GM18511 (cell line): ENCODE results near the gene ABCB8.
"Not testable (repeated sequence)": the region's sequence is repeated elsewhere in the genome, so short reads cannot be mapped to it uniquely, and the experiment has no call there.

Experiments
- ATAC-seq: cut with Tn5 transposase; IDR thresholded peaks from one replicate; pipeline ENCODE4 v1.9.1; 2021; ENCODE audit warnings: mild to moderate bottlenecking, moderate library complexity; ENCODE audit not compliant: unreplicated experiment

ABCB8 gene

GRCh38 chr7:151034312-151035025 lies 6.2 kb downstream of the ABCB8 start:
- no peak for ATAC-seq

- ATAC-seq = no peak
Measured at GRCh38 chr7:151035026-151035717, 6.9 kb downstream of the ABCB8 start.

GRCh38 chr7:151035902-151036301 lies 7.7 kb downstream of the ABCB8 start:
- ATAC-seq = no peak

GRCh38 chr7:151038951-151039849 lies 10.9 kb downstream of the ABCB8 start:
- ATAC-seq = peak; percentile 75

- peak; percentile 10 for ATAC-seq
Measured at GRCh38 chr7:151039850-151040548, 11.7 kb downstream of the ABCB8 start.

- no peak for ATAC-seq
Measured at GRCh38 chr7:151040616-151041375, 12.5 kb downstream of the ABCB8 start.

GRCh38 chr7:151043449-151043848 lies 15.2 kb downstream of the ABCB8 start:
- not testable (repeated sequence) for ATAC-seq

GRCh38 chr7:151043959-151044358 lies 15.7 kb downstream of the ABCB8 start:
- no peak for ATAC-seq

- ATAC-seq = no peak
Measured at GRCh38 chr7:151045262-151045661, 17.0 kb downstream of the ABCB8 start.

GRCh38 chr7:151045967-151046366 lies 17.7 kb downstream of the ABCB8 start:
- no peak for ATAC-seq

- ATAC-seq = no peak
Measured at GRCh38 chr7:151046603-151047573, 18.6 kb downstream of the ABCB8 start.

- no peak for ATAC-seq
Measured at GRCh38 chr7:151047976-151048815, 19.9 kb downstream of the ABCB8 start, which contains the start of gene ASIC3. Gene ASIC3, plus strand, starts transcription at chr7:151048531. Its CDS starts 355 bp downstream, at chr7:151048886.

- no peak for ATAC-seq
Measured at GRCh38 chr7:151048911-151049463, 20.7 kb downstream of the ABCB8 start.

- ATAC-seq = no peak
Measured at GRCh38 chr7:151051108-151051507, 22.9 kb downstream of the ABCB8 start.

GRCh38 chr7:151053096-151053495 lies 24.8 kb downstream of the ABCB8 start:
- no peak for ATAC-seq

- no peak for ATAC-seq
Measured at GRCh38 chr7:151053751-151054150, 25.5 kb downstream of the ABCB8 start.

- ATAC-seq = no peak
Measured at GRCh38 chr7:151056283-151056665, 28.0 kb downstream of the ABCB8 start.
